H1 (cell line): ENCODE results near the gene KDF1. TPM values are rescaled to one million over a fixed set of nuclear protein-coding genes. Genes with fewer than 3 reads are reported as not detected.

Source experiments
- CTCF ChIA-PET: fragments of 300-600 bp; sonication (Branson Sonifier 250); formaldehyde crosslinking; loops from one replicate; lab custom pipeline; 2021; ENCODE audit not compliant: partially characterized antibody; lab: Charles Lee
- POLR2A ChIA-PET: fragments of 300-600 bp; sonication (Branson Sonifier 250); formaldehyde crosslinking; loops from one replicate; lab custom pipeline; 2021; ENCODE audit warnings: inconsistent platforms; ENCODE audit not compliant: partially characterized antibody; lab: Charles Lee
- DNase-seq, 2 experiments: peaks; one replicate each; pipeline versions ENCODE4 v3.0.0 to v3.0.0-alpha.2; 2010 to 2022; ENCODE audit warnings: low spot score in 2 of 2, low read depth in 1 of 2, mixed read lengths in 1 of 2
- FAIRE-seq: peaks from 2 replicates; lab custom pipeline; 2011; peaks lifted over from hg19 to GRCh38; lab: Jason Lieb, UNC
- H2AFZ ChIP-seq: 2 replicates; pipeline ENCODE4 v1.8.1; 2012; ENCODE audit warnings: low read length, inconsistent platforms
- H2AK5ac ChIP-seq: 2 replicates; pipeline ENCODE4 v1.6.1; 2013; ENCODE audit warnings: low read depth, low read length
- H2BK120ac ChIP-seq: replicated peaks from 2 replicates; pipeline ENCODE3; 2013; ENCODE audit warnings: low read depth, low read length, inconsistent platforms
- H2BK12ac ChIP-seq: 2 replicates; pipeline ENCODE4 v1.6.1; 2013; ENCODE audit warnings: low read depth, low read length
- H2BK15ac ChIP-seq: 2 replicates; pipeline ENCODE4 v1.6.1; 2013; ENCODE audit warnings: low read length
- H2BK20ac ChIP-seq: 2 replicates; pipeline ENCODE4 v1.6.1; 2013; ENCODE audit warnings: low read length
- H2BK5ac ChIP-seq: 2 replicates; pipeline ENCODE4 v1.6.1; 2013; ENCODE audit warnings: low read depth, low read length
- H3K14ac ChIP-seq: 2 replicates; pipeline ENCODE4 v1.6.1; 2013; ENCODE audit warnings: inconsistent platforms; ENCODE audit not compliant: insufficient read length
- H3K18ac ChIP-seq: 2 replicates; pipeline ENCODE4 v1.6.1; 2013; ENCODE audit warnings: low read length; ENCODE audit errors: extremely low read depth
- H3K23ac ChIP-seq: 2 replicates; pipeline ENCODE4 v1.6.1; 2013; ENCODE audit warnings: inconsistent platforms; ENCODE audit not compliant: insufficient read length
- H3K23me2 ChIP-seq: 2 replicates; pipeline ENCODE4 v1.6.1; 2013; ENCODE audit warnings: low read depth, low read length
- H3K27ac ChIP-seq: 2 replicates; pipeline ENCODE4 v1.6.1; 2011; ENCODE audit warnings: low read depth, low read length, inconsistent platforms
- H3K27me3 ChIP-seq, 4 experiments: replicated peaks in 1 of 4; 1 replicate in 1 of 4; 2 replicates in 3 of 4; pipeline versions ENCODE4 v1.6.1 to v1.8.1; 2011 to 2013; ENCODE audit warnings: low read length in 3 of 4, mild to moderate bottlenecking in 3 of 4, inconsistent platforms in 2 of 4, mixed read lengths in 2 of 4, moderate library complexity in 1 of 4; ENCODE audit not compliant: control insufficient read depth in 3 of 4, insufficient read depth in 3 of 4; ENCODE audit errors: extremely low read depth in 1 of 4
- H3K36me3 ChIP-seq, 4 experiments: 2 replicates each; pipeline versions ENCODE4 v1.6.1 to v1.8.1; 2011 to 2013; ENCODE audit warnings: mild to moderate bottlenecking in 4 of 4, low read length in 3 of 4, moderate library complexity in 2 of 4, control low read depth in 1 of 4, inconsistent platforms in 1 of 4; ENCODE audit not compliant: insufficient read depth in 4 of 4, control insufficient read depth in 2 of 4
- H3K4ac ChIP-seq: replicated peaks from 2 replicates; pipeline ENCODE3; 2013; ENCODE audit warnings: low read length, low read depth, mixed read lengths, inconsistent platforms; ENCODE audit not compliant: insufficient read length
- H3K4me1 ChIP-seq, 4 experiments: replicated peaks in 1 of 4; 1 replicate in 1 of 4; 2 replicates in 3 of 4; pipeline versions ENCODE4 v1.6.1 to v1.8.1; 2011 to 2013; ENCODE audit warnings: low read length in 3 of 4, inconsistent platforms in 2 of 4, mixed read lengths in 1 of 4; ENCODE audit not compliant: insufficient read depth in 4 of 4, control insufficient read depth in 3 of 4
- H3K4me2 ChIP-seq, 2 experiments: 2 replicates each; pipeline versions ENCODE4 v1.6.1 to v1.8.1; 2011 to 2013; ENCODE audit warnings: low read depth in 2 of 2, low read length in 2 of 2, control low read depth in 1 of 2, inconsistent platforms in 1 of 2, mild to moderate bottlenecking in 1 of 2; ENCODE audit not compliant: insufficient read depth in 1 of 2
- H3K4me3 ChIP-seq, 4 experiments: fragments of 200-600, 300-600 bp in 1 of 4; sonication (generic), shearing (Covaris generic), sonication (Bioruptor Twin) in 1 of 4; 2 replicates each; pipeline versions ENCODE4 v1.5.1 to v1.8.1; 2011 to 2016; ENCODE audit warnings: low read length in 4 of 4, low read depth in 3 of 4, control low read depth in 2 of 4, inconsistent platforms in 2 of 4, mild to moderate bottlenecking in 2 of 4, mixed read lengths in 1 of 4, moderate library complexity in 1 of 4; ENCODE audit not compliant: insufficient read depth in 2 of 4; ENCODE audit errors: extremely low read depth in 1 of 4
- H3K56ac ChIP-seq: replicated peaks from 2 replicates; pipeline ENCODE3; 2013; ENCODE audit warnings: low read depth, mild to moderate bottlenecking, mixed read lengths, low read length, inconsistent platforms; ENCODE audit not compliant: insufficient read length
- H3K79me1 ChIP-seq: 2 replicates; pipeline ENCODE4 v1.6.1; 2013; ENCODE audit warnings: low read depth, low read length, control low read depth
- H3K79me2 ChIP-seq, 2 experiments: 2 replicates each; pipeline versions ENCODE4 v1.6.1 to v1.8.1; 2012 to 2013; ENCODE audit warnings: low read length in 2 of 2, mild to moderate bottlenecking in 2 of 2, inconsistent platforms in 1 of 2; ENCODE audit not compliant: insufficient read depth in 2 of 2, control insufficient read depth in 1 of 2
- H3K9ac ChIP-seq, 4 experiments: replicated peaks in 1 of 4; 1 replicate in 1 of 4; 2 replicates in 3 of 4; pipeline versions ENCODE4 v1.6.1 to v1.8.1; 2011 to 2013; ENCODE audit warnings: low read depth in 3 of 4, low read length in 3 of 4, control low read depth in 2 of 4, mild to moderate bottlenecking in 2 of 4, moderate library complexity in 2 of 4, inconsistent platforms in 1 of 4; ENCODE audit errors: extremely low read depth in 1 of 4
- H3K9me3 ChIP-seq, 2 experiments: 2 replicates each; pipeline versions ENCODE4 v1.6.1 to v1.8.1; 2012 to 2013; ENCODE audit warnings: mild to moderate bottlenecking in 2 of 2, moderate library complexity in 2 of 2, control low read depth in 1 of 2, inconsistent platforms in 1 of 2, low read depth in 1 of 2, low read length in 1 of 2, mixed read lengths in 1 of 2; ENCODE audit not compliant: insufficient read depth in 2 of 2
- H4K20me1 ChIP-seq, 2 experiments: replicated peaks in 1 of 2; 2 replicates each; pipeline versions ENCODE3 to v1.8.1; 2011 to 2013; ENCODE audit warnings: inconsistent platforms in 2 of 2, low read length in 2 of 2, mild to moderate bottlenecking in 1 of 2; ENCODE audit not compliant: insufficient read depth in 2 of 2, control insufficient read depth in 1 of 2
- H4K5ac ChIP-seq: 2 replicates; pipeline ENCODE4 v1.6.1; 2013; ENCODE audit warnings: low read length, low read depth, mixed read lengths, inconsistent platforms; ENCODE audit not compliant: insufficient read length
- H4K8ac ChIP-seq: 2 replicates; pipeline ENCODE4 v1.8.0; 2013; ENCODE audit warnings: mild to moderate bottlenecking, moderate library complexity, low read length, inconsistent platforms; ENCODE audit not compliant: insufficient read depth; ENCODE audit errors: extremely low read depth
- H4K91ac ChIP-seq: replicated peaks from 2 replicates; pipeline ENCODE3; 2013; ENCODE audit warnings: low read length, mixed read lengths, inconsistent platforms; ENCODE audit not compliant: insufficient read length
- ASH2L ChIP-seq: fragments of 200-600, 300-600 bp; sonication (generic); IDR thresholded peaks from one replicate; pipeline ENCODE4 v1.7.1; 2017; ENCODE audit warnings: low read length
- CBX5 ChIP-seq: fragments of 300-800, 300-1000 bp; sonication (generic); IDR thresholded peaks from 2 replicates; pipeline ENCODE4 v1.7.1; 2016; ENCODE audit warnings: antibody characterized with exemption, low read length, low read depth
- WGBS, 2 experiments: shearing (Covaris generic) in 1 of 2; methylation state at CpG; one replicate each; pipeline versions ENCODE4 v1.1.6 to v1.1.7; 2013 to 2015; ENCODE audit warnings: low lambda C conversion rate in 2 of 2, mixed read lengths in 2 of 2, inconsistent platforms in 1 of 2, low coverage in 1 of 2, missing lambda C conversion rate in 1 of 2; ENCODE audit not compliant: insufficient replicate concordance in 2 of 2, insufficient coverage in 1 of 2, insufficient read length in 1 of 2; ENCODE audit errors: extremely low coverage in 1 of 2, missing lambda C conversion rate in 1 of 2; 5-methylcytosine and 5-hydroxymethylcytosine counted together
- polyA plus RNA-seq, 7 experiments: library from polyadenylated mRNA; depleted of rRNA in 3 of 7; stranded (reverse) in 5 of 7; unstranded in 2 of 7; fragments of >200 nt in 5 of 7; fragments of 200-250 nt in 2 of 7; gene quantifications; 1 replicate in 5 of 7; 2 replicates in 1 of 7; 4 replicates in 1 of 7; pipeline versions ENCODE4 v1.2.1 to v1.2.3, GENCODE V29; 2011 to 2013; ENCODE audit warnings: missing spikeins in 2 of 7, mixed read lengths in 2 of 7
- total RNA-seq: library from RNA; stranded (reverse); fragmentation: NEBNext Ultra II Directional; extraction: Animal tissue kit (Norgen Biotek cat#: 25700); gene quantifications from 2 replicates; pipeline ENCODE4 v1.2.1, GENCODE V29; 2021

The KDF1 gene
- total and polyA plus RNA-seq, 2 of the 8 experiments (the other 6 are each of a cell fraction or from before 2014, with no cell fraction given) = 16.9 to 37.5 TPM

- Histone ChIP-seq H3K18ac (no peak overlapping the region), H3K23ac (no peak overlapping the region), H4K20me1 (peaks cover 0 to 7% of the 10 kb centered on the region in 2 experiments)
- TF ChIP-seq ASH2L (no peak), CBX5 (no peak)
- TF ChIP-seq, all 59 proteins: peak for 0
- Histone ChIP-seq H3K4me1 (peaks cover 0 to 6% (median 4%) of the 10 kb centered on the region in 4 experiments; a peak in 3 of 7 replicates), H2BK15ac (no peak overlapping the region), H4K91ac (no peak overlapping the region), H3K4ac (no peak overlapping the region), H3K23me2 (peaks cover 9% of the 10 kb centered on the region), H3K27ac (no peak overlapping the region), H3K36me3 (peaks cover 6 to 25% (median 17%) of the 10 kb centered on the region in 4 experiments), H2AK5ac (no peak overlapping the region), H2BK20ac (no peak overlapping the region), H3K9me3 (no peaks in the 10 kb centered on the region), H4K5ac (no peak overlapping the region), H3K79me2 (peaks cover 12 to 28% of the 10 kb centered on the region in 2 experiments), H4K8ac (no peak overlapping the region), H2BK5ac (no peak overlapping the region), H3K14ac (no peak overlapping the region), H2AFZ (peak overlapping the region; percentile 63), H2BK12ac (no peak overlapping the region), H3K56ac (no peak overlapping the region), H3K79me1 (peaks cover 11% of the 10 kb centered on the region), H3K27me3 (no peaks in the 10 kb centered on the region), H2BK120ac (no peak overlapping the region), H3K4me3 (peak overlapping the region; percentile 70 to 88 (median 82); a peak in 5 of 8 replicates), H3K4me2 (peak overlapping the region; percentile 81 to 91), H3K9ac (no peak overlapping the region; a peak in 2 of 7 replicates)
- ChIA-PET CTCF (interaction anchor here (1.0 kb wide), 1 partner anchor 242 kb away, joined by 3 read pairs; no protein-coding TSS in a partner anchor), POLR2A (interaction anchor here (0.6 to 2.2 kb wide), 15 partner anchors 8 to 421 kb away, joined by 3 to 13 read pairs (median 4); partner anchors contain the start of genes GPATCH3 and NR0B2)
- WGBS, 2 experiments = 38% methylated on average over 7 of the region's 7 CpGs; no CpG with 5 or more reads in 1 of the 2 experiments
- no peak for DNase-seq
- FAIRE-seq = no peak
Measured at GRCh38 chr1:26921126-26921539, 39.1 kb downstream of the KDF1 start.
